ENCODE results near the gene DHX15.

DHX15 gene

GRCh38 chr4:24614881-24615280 lies 30.5 kb upstream of the DHX15 start:
- no peak for DNase-seq (ENCODE audit: low spot score)
- TF ChIP-seq CTCF (IDR thresholded peaks at IDR 0.05; ENCODE audit: extremely low read depth, missing control alignments), result no peak

- no peak for DNase-seq (ENCODE audit: low spot score)
- TF ChIP-seq CTCF (IDR thresholded peaks at IDR 0.05; ENCODE audit: extremely low read depth, missing control alignments), result no peak
Measured at GRCh38 chr4:24613502-24613901, 29.1 kb upstream of the DHX15 start.

GRCh38 chr4:24611575-24611974 lies 27.2 kb upstream of the DHX15 start:
- no peak for TF ChIP-seq CTCF (IDR thresholded peaks at IDR 0.05; ENCODE audit: extremely low read depth, missing control alignments)

DNA sequence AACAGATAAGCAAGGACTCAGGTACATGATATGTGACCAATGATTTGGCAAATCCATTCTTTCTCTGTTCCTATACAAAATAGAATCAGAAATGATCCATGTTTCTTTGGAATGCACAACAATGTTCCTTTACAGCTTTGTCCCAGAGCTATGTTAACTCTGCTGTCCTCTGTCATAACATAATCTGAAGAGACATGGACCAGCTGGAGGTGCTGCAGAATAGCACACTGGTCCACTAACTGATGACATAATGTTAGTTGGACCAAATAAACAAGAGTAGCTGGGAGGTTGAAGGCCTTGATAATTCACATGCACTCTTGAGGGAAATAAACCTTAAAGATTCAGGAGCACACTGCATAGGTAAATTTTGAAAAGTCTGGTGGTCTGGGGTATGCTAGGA lies 23.0 kb upstream of the DHX15 start:
- no peak for DNase-seq (ENCODE audit: low spot score)
- no peak for TF ChIP-seq CTCF (IDR thresholded peaks at IDR 0.05; ENCODE audit: extremely low read depth, missing control alignments)

More at GRCh38 chr4:24611575-24611974, 27.2 kb upstream of the DHX15 start:
- no peak for DNase-seq (ENCODE audit: low spot score)

DNA sequence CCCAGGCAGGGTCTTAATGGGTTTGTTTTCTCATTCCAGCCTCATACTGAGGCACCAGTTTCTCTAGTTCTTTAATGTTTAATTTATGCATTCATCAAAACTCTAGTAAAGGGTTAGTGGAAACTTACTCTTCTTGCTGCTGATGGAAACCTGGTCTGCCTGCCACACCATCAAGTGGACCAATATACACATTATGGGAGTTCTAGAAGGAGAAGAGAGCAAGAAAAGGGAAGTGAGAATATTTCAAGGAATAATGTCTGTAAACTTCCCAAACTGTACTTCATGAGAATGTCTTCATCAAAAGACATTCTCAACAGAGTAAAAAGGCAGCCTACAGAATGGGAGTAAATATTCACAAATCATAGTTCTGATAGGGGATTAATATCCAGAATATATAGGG lies 20.9 kb upstream of the DHX15 start:
- TF ChIP-seq CTCF (IDR thresholded peaks at IDR 0.05; ENCODE audit: extremely low read depth, missing control alignments), result no peak

DNA sequence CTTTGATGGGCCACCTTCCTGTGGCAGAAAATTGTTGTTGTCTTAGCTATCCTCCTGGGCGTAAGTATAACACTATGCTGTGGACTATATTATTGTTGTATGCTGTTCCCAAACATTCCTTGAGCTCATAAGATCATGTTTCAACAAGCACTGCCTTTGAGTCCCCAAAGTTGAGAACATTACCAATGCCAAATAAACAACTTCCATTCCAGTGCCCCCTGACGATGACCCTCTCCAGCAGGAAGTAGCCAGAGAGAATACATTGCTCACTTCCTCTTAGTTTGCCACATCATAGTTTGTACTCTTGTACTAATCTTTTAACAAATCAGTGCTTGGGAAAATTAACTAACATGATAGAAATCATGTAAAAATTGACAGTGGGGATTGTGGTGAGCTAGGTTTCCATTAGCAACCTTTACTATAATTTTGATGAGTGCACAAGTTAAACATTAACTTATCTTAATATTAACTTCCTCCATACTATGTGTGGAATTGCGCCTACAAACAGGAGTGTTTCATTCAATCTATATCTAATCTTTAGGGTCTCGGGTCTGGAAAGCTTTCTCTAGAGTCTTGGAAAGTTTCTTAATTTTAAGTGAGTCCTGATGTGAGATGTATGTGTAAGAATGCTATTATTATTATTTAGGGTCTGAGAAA lies 20.3 kb upstream of the DHX15 start:
- TF ChIP-seq CTCF (IDR thresholded peaks at IDR 0.05; ENCODE audit: extremely low read depth, missing control alignments), result no peak
- no peak for DNase-seq (ENCODE audit: low spot score)

More for the DNA sequence above, 20.9 kb upstream of the DHX15 start:
- no peak for DNase-seq (ENCODE audit: low spot score)

DNA sequence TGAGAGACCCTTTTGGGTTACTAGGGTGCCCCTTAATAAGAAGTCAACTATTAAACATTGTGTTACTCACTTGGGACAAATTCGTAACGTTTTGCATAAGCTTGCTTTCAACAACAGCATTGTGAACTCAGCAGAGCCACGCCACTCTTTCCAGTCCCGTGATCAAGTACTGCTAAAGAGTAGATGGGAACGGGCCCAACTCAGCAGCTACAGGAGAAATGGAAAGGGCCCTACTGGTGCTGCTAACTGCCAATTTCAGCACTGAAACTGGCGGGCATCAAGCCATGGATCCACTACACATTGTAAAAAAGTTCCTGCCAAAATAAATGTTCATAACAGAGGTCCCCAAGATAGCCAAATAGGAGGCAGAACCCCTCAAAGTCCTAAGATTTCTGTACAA lies 19.0 kb upstream of the DHX15 start:
- DNase-seq (ENCODE audit: low spot score), result no peak
- no peak for TF ChIP-seq CTCF (IDR thresholded peaks at IDR 0.05; ENCODE audit: extremely low read depth, missing control alignments)

All from GM20000 (cell line).